Measurements from ENCODE around the gene ARRDC3. TPM values are rescaled to one million over a fixed set of nuclear protein-coding genes. Genes with fewer than 3 reads are reported as not detected.
"Not testable (repeated sequence)": the region's sequence is repeated elsewhere in the genome, so short reads cannot be mapped to it uniquely, and the experiment has no call there.

Gene ARRDC3
- total RNA-seq, 6 experiments from 2014 or later: 26.2 to 45.0 (median 38.1) TPM

GRCh38 chr5:91357806-91358205, 25.3 kb downstream of the ARRDC3 start:
- TF ChIP-seq CTCF (IDR thresholded peaks at IDR 0.05): no peak
- no peak for DNase-seq
- no peaks in the 10 kb centered on the region; the same call in 1 of the 2 replicates for H3K9me3 Mint-ChIP-seq
- no peak overlapping the region for H3K4me3 Mint-ChIP-seq
- no peaks in the 10 kb centered on the region; the same call in none of the 2 replicates for H3K36me3 Mint-ChIP-seq (ENCODE audit: low read depth)
- H3K27ac Mint-ChIP-seq: no peak overlapping the region
- H3K4me1 Mint-ChIP-seq (ENCODE audit: low read depth): peaks cover 13% of the 10 kb centered on the region; the same call in 1 of the 2 replicates
- no peaks in the 10 kb centered on the region; the same call in 1 of the 2 replicates for H3K27me3 Mint-ChIP-seq (ENCODE audit: insufficient read depth)

- H3K4me1 Mint-ChIP-seq (ENCODE audit: low read depth): peaks cover 13% of the 10 kb centered on the region; the same call in 1 of the 2 replicates
- DNase-seq: no peak
- TF ChIP-seq CTCF (IDR thresholded peaks at IDR 0.05): no peak
- no peaks in the 10 kb centered on the region; the same call in 1 of the 2 replicates for H3K27me3 Mint-ChIP-seq (ENCODE audit: insufficient read depth)
- no peaks in the 10 kb centered on the region; the same call in 1 of the 2 replicates for H3K9me3 Mint-ChIP-seq
- no peak overlapping the region for H3K4me3 Mint-ChIP-seq
- no peaks in the 10 kb centered on the region; the same call in 1 of the 2 replicates for H3K36me3 Mint-ChIP-seq (ENCODE audit: low read depth)
- no peak overlapping the region for H3K27ac Mint-ChIP-seq
These were observed 26.0 kb downstream of the ARRDC3 start for GRCh38 chr5:91357012-91357634.

- H3K27ac Mint-ChIP-seq; H3K4me3 Mint-ChIP-seq; H3K4me1 Mint-ChIP-seq (ENCODE audit: low read depth); H3K9me3 Mint-ChIP-seq; H3K36me3 Mint-ChIP-seq (ENCODE audit: low read depth); DNase-seq; H3K27me3 Mint-ChIP-seq (ENCODE audit: insufficient read depth): not testable (repeated sequence)
These were observed 28.2 kb downstream of the ARRDC3 start for GRCh38 chr5:91354867-91355266.

GRCh38 chr5:91352831-91353695, 30.1 kb downstream of the ARRDC3 start:
- H3K4me1 Mint-ChIP-seq (ENCODE audit: low read depth): 0 out of 2 replicates have a peak, but pooled peaks cover 4% of the 10 kb centered on the region
- H3K4me3 Mint-ChIP-seq: no peak overlapping the region
- no peak for DNase-seq
- TF ChIP-seq CTCF (IDR thresholded peaks at IDR 0.05): no peak
- no peaks in the 10 kb centered on the region; the same call in 1 of the 2 replicates for H3K36me3 Mint-ChIP-seq (ENCODE audit: low read depth)
- H3K27ac Mint-ChIP-seq: no peak overlapping the region
- no peaks in the 10 kb centered on the region; the same call in none of the 2 replicates for H3K9me3 Mint-ChIP-seq
- H3K27me3 Mint-ChIP-seq (ENCODE audit: insufficient read depth): no peaks in the 10 kb centered on the region; the same call in none of the 2 replicates

GRCh38 chr5:91345461-91345860, 37.7 kb downstream of the ARRDC3 start:
- no peak overlapping the region for H3K4me3 Mint-ChIP-seq
- no peak overlapping the region for H3K27ac Mint-ChIP-seq
- no peaks in the 10 kb centered on the region; the same call in 1 of the 2 replicates for H3K27me3 Mint-ChIP-seq (ENCODE audit: insufficient read depth)
- no peaks in the 10 kb centered on the region for H3K4me1 Mint-ChIP-seq (ENCODE audit: low read depth)
- no peak for DNase-seq
- no peak for TF ChIP-seq CTCF (IDR thresholded peaks at IDR 0.05)
- H3K9me3 Mint-ChIP-seq: no peaks in the 10 kb centered on the region; the same call in none of the 2 replicates
- H3K36me3 Mint-ChIP-seq (ENCODE audit: low read depth): no peaks in the 10 kb centered on the region; the same call in 1 of the 2 replicates

GRCh38 chr5:91344661-91345200, 38.4 kb downstream of the ARRDC3 start:
- H3K4me1 Mint-ChIP-seq (ENCODE audit: low read depth); DNase-seq; H3K27ac Mint-ChIP-seq; H3K27me3 Mint-ChIP-seq (ENCODE audit: insufficient read depth); H3K4me3 Mint-ChIP-seq; H3K9me3 Mint-ChIP-seq; H3K36me3 Mint-ChIP-seq (ENCODE audit: low read depth): not testable (repeated sequence)
